H1 (cell line): ENCODE measurements around the gene GTF3C5. TPM values are rescaled to one million over a fixed set of nuclear protein-coding genes. Genes with fewer than 3 reads are reported as not detected.
A peak's percentile ranks its signal among the peaks of the same experiment; 100 is the strongest.

Experiments
- CTCF ChIA-PET: fragments of 300-600 bp; sonication (Branson Sonifier 250); formaldehyde crosslinking; loops from one replicate; lab custom pipeline; 2021; ENCODE audit not compliant: partially characterized antibody; lab: Charles Lee
- POLR2A ChIA-PET: fragments of 300-600 bp; sonication (Branson Sonifier 250); formaldehyde crosslinking; loops from one replicate; lab custom pipeline; 2021; ENCODE audit warnings: inconsistent platforms; ENCODE audit not compliant: partially characterized antibody; lab: Charles Lee
- DNase-seq, 2 experiments: peaks; one replicate each; pipeline versions ENCODE4 v3.0.0 to v3.0.0-alpha.2; 2010 to 2022; ENCODE audit warnings: low spot score in 2 of 2, low read depth in 1 of 2, mixed read lengths in 1 of 2
- FAIRE-seq: peaks from 2 replicates; lab custom pipeline; 2011; peaks lifted over from hg19 to GRCh38; lab: Jason Lieb, UNC
- H2AFZ ChIP-seq: 2 replicates; pipeline ENCODE4 v1.8.1; 2012; ENCODE audit warnings: low read length, inconsistent platforms
- H2AK5ac ChIP-seq: 2 replicates; pipeline ENCODE4 v1.6.1; 2013; ENCODE audit warnings: low read depth, low read length
- H2BK120ac ChIP-seq: replicated peaks from 2 replicates; pipeline ENCODE3; 2013; ENCODE audit warnings: low read depth, low read length, inconsistent platforms
- H2BK12ac ChIP-seq: 2 replicates; pipeline ENCODE4 v1.6.1; 2013; ENCODE audit warnings: low read depth, low read length
- H2BK15ac ChIP-seq: 2 replicates; pipeline ENCODE4 v1.6.1; 2013; ENCODE audit warnings: low read length
- H2BK20ac ChIP-seq: 2 replicates; pipeline ENCODE4 v1.6.1; 2013; ENCODE audit warnings: low read length
- H2BK5ac ChIP-seq: 2 replicates; pipeline ENCODE4 v1.6.1; 2013; ENCODE audit warnings: low read depth, low read length
- H3K14ac ChIP-seq: 2 replicates; pipeline ENCODE4 v1.6.1; 2013; ENCODE audit warnings: inconsistent platforms; ENCODE audit not compliant: insufficient read length
- H3K18ac ChIP-seq: 2 replicates; pipeline ENCODE4 v1.6.1; 2013; ENCODE audit warnings: low read length; ENCODE audit errors: extremely low read depth
- H3K23ac ChIP-seq: 2 replicates; pipeline ENCODE4 v1.6.1; 2013; ENCODE audit warnings: inconsistent platforms; ENCODE audit not compliant: insufficient read length
- H3K23me2 ChIP-seq: 2 replicates; pipeline ENCODE4 v1.6.1; 2013; ENCODE audit warnings: low read depth, low read length
- H3K27ac ChIP-seq: 2 replicates; pipeline ENCODE4 v1.6.1; 2011; ENCODE audit warnings: low read depth, low read length, inconsistent platforms
- H3K27me3 ChIP-seq, 4 experiments: replicated peaks in 1 of 4; 1 replicate in 1 of 4; 2 replicates in 3 of 4; pipeline versions ENCODE4 v1.6.1 to v1.8.1; 2011 to 2013; ENCODE audit warnings: low read length in 3 of 4, mild to moderate bottlenecking in 3 of 4, inconsistent platforms in 2 of 4, mixed read lengths in 2 of 4, moderate library complexity in 1 of 4; ENCODE audit not compliant: control insufficient read depth in 3 of 4, insufficient read depth in 3 of 4; ENCODE audit errors: extremely low read depth in 1 of 4
- H3K36me3 ChIP-seq, 4 experiments: 2 replicates each; pipeline versions ENCODE4 v1.6.1 to v1.8.1; 2011 to 2013; ENCODE audit warnings: mild to moderate bottlenecking in 4 of 4, low read length in 3 of 4, moderate library complexity in 2 of 4, control low read depth in 1 of 4, inconsistent platforms in 1 of 4; ENCODE audit not compliant: insufficient read depth in 4 of 4, control insufficient read depth in 2 of 4
- H3K4ac ChIP-seq: replicated peaks from 2 replicates; pipeline ENCODE3; 2013; ENCODE audit warnings: low read length, low read depth, mixed read lengths, inconsistent platforms; ENCODE audit not compliant: insufficient read length
- H3K4me1 ChIP-seq, 4 experiments: replicated peaks in 1 of 4; 1 replicate in 1 of 4; 2 replicates in 3 of 4; pipeline versions ENCODE4 v1.6.1 to v1.8.1; 2011 to 2013; ENCODE audit warnings: low read length in 3 of 4, inconsistent platforms in 2 of 4, mixed read lengths in 1 of 4; ENCODE audit not compliant: insufficient read depth in 4 of 4, control insufficient read depth in 3 of 4
- H3K4me2 ChIP-seq, 2 experiments: 2 replicates each; pipeline versions ENCODE4 v1.6.1 to v1.8.1; 2011 to 2013; ENCODE audit warnings: low read depth in 2 of 2, low read length in 2 of 2, control low read depth in 1 of 2, inconsistent platforms in 1 of 2, mild to moderate bottlenecking in 1 of 2; ENCODE audit not compliant: insufficient read depth in 1 of 2
- H3K4me3 ChIP-seq, 4 experiments: fragments of 200-600, 300-600 bp in 1 of 4; sonication (generic), shearing (Covaris generic), sonication (Bioruptor Twin) in 1 of 4; 2 replicates each; pipeline versions ENCODE4 v1.5.1 to v1.8.1; 2011 to 2016; ENCODE audit warnings: low read length in 4 of 4, low read depth in 3 of 4, control low read depth in 2 of 4, inconsistent platforms in 2 of 4, mild to moderate bottlenecking in 2 of 4, mixed read lengths in 1 of 4, moderate library complexity in 1 of 4; ENCODE audit not compliant: insufficient read depth in 2 of 4; ENCODE audit errors: extremely low read depth in 1 of 4
- H3K56ac ChIP-seq: replicated peaks from 2 replicates; pipeline ENCODE3; 2013; ENCODE audit warnings: low read depth, mild to moderate bottlenecking, mixed read lengths, low read length, inconsistent platforms; ENCODE audit not compliant: insufficient read length
- H3K79me1 ChIP-seq: 2 replicates; pipeline ENCODE4 v1.6.1; 2013; ENCODE audit warnings: low read depth, low read length, control low read depth
- H3K79me2 ChIP-seq, 2 experiments: 2 replicates each; pipeline versions ENCODE4 v1.6.1 to v1.8.1; 2012 to 2013; ENCODE audit warnings: low read length in 2 of 2, mild to moderate bottlenecking in 2 of 2, inconsistent platforms in 1 of 2; ENCODE audit not compliant: insufficient read depth in 2 of 2, control insufficient read depth in 1 of 2
- H3K9ac ChIP-seq, 4 experiments: replicated peaks in 1 of 4; 1 replicate in 1 of 4; 2 replicates in 3 of 4; pipeline versions ENCODE4 v1.6.1 to v1.8.1; 2011 to 2013; ENCODE audit warnings: low read depth in 3 of 4, low read length in 3 of 4, control low read depth in 2 of 4, mild to moderate bottlenecking in 2 of 4, moderate library complexity in 2 of 4, inconsistent platforms in 1 of 4; ENCODE audit errors: extremely low read depth in 1 of 4
- H3K9me3 ChIP-seq, 2 experiments: 2 replicates each; pipeline versions ENCODE4 v1.6.1 to v1.8.1; 2012 to 2013; ENCODE audit warnings: mild to moderate bottlenecking in 2 of 2, moderate library complexity in 2 of 2, control low read depth in 1 of 2, inconsistent platforms in 1 of 2, low read depth in 1 of 2, low read length in 1 of 2, mixed read lengths in 1 of 2; ENCODE audit not compliant: insufficient read depth in 2 of 2
- H4K20me1 ChIP-seq, 2 experiments: replicated peaks in 1 of 2; 2 replicates each; pipeline versions ENCODE3 to v1.8.1; 2011 to 2013; ENCODE audit warnings: inconsistent platforms in 2 of 2, low read length in 2 of 2, mild to moderate bottlenecking in 1 of 2; ENCODE audit not compliant: insufficient read depth in 2 of 2, control insufficient read depth in 1 of 2
- H4K5ac ChIP-seq: 2 replicates; pipeline ENCODE4 v1.6.1; 2013; ENCODE audit warnings: low read length, low read depth, mixed read lengths, inconsistent platforms; ENCODE audit not compliant: insufficient read length
- H4K8ac ChIP-seq: 2 replicates; pipeline ENCODE4 v1.8.0; 2013; ENCODE audit warnings: mild to moderate bottlenecking, moderate library complexity, low read length, inconsistent platforms; ENCODE audit not compliant: insufficient read depth; ENCODE audit errors: extremely low read depth
- H4K91ac ChIP-seq: replicated peaks from 2 replicates; pipeline ENCODE3; 2013; ENCODE audit warnings: low read length, mixed read lengths, inconsistent platforms; ENCODE audit not compliant: insufficient read length
- BACH1 ChIP-seq: IDR thresholded peaks from 2 replicates; pipeline ENCODE4 v1.6.1; 2012; ENCODE audit warnings: low read length, improper control_type of control experiment
- CEBPB ChIP-seq: IDR thresholded peaks from 2 replicates; pipeline ENCODE4 v1.6.1; 2012; ENCODE audit warnings: low read depth, low read length
- CHD1 ChIP-seq: IDR thresholded peaks from 2 replicates; pipeline ENCODE4 v1.6.1; 2012; ENCODE audit warnings: low read depth, low read length, improper control_type of control experiment
- CREB1 ChIP-seq: IDR thresholded peaks from 2 replicates; pipeline ENCODE4 v1.6.1; 2012; ENCODE audit warnings: inconsistent platforms
- CTCF ChIP-seq, 3 experiments: IDR thresholded peaks; 1 replicate in 2 of 3; 2 replicates in 1 of 3; pipeline versions ENCODE4 v1.5.1 to v1.6.1; 2011; ENCODE audit warnings: low read length in 3 of 3, mild to moderate bottlenecking in 3 of 3, inconsistent platforms in 2 of 3, low read depth in 1 of 3, moderate library complexity in 1 of 3; ENCODE audit not compliant: insufficient read depth in 1 of 3; ENCODE audit errors: control extremely low read depth in 1 of 3
- EZH2 ChIP-seq: fragments of 200-600 bp; sonication (generic); IDR thresholded peaks from 2 replicates; pipeline ENCODE4 v1.7.1; 2012; ENCODE audit warnings: low read depth, mild to moderate bottlenecking, moderate library complexity, low read length, inconsistent platforms; ENCODE audit not compliant: severe bottlenecking
- FOSL1 ChIP-seq: IDR thresholded peaks from 2 replicates; pipeline ENCODE4 v1.6.1; 2011; ENCODE audit warnings: mild to moderate bottlenecking, low read depth, low read length, moderate library complexity; ENCODE audit not compliant: insufficient read depth
- JUND ChIP-seq: IDR thresholded peaks from 2 replicates; pipeline ENCODE4 v1.6.1; 2011; ENCODE audit warnings: mild to moderate bottlenecking, improper control_type of control experiment, low read length
- KDM5A ChIP-seq: fragments of 200-600 bp; IDR thresholded peaks from 2 replicates; pipeline ENCODE4 v1.7.1; 2012; ENCODE audit warnings: mild to moderate bottlenecking, low read length, inconsistent platforms, mixed read lengths
- TEAD4 ChIP-seq: IDR thresholded peaks from 2 replicates; pipeline ENCODE4 v1.6.1; 2012; ENCODE audit warnings: low read depth, low read length, inconsistent platforms, mixed read lengths
- YY1 ChIP-seq: IDR thresholded peaks from 2 replicates; pipeline ENCODE4 v1.6.1; 2011; ENCODE audit warnings: low read depth, mild to moderate bottlenecking, low read length
- WGBS, 2 experiments: shearing (Covaris generic) in 1 of 2; methylation state at CpG; one replicate each; pipeline versions ENCODE4 v1.1.6 to v1.1.7; 2013 to 2015; ENCODE audit warnings: low lambda C conversion rate in 2 of 2, mixed read lengths in 2 of 2, inconsistent platforms in 1 of 2, low coverage in 1 of 2, missing lambda C conversion rate in 1 of 2; ENCODE audit not compliant: insufficient replicate concordance in 2 of 2, insufficient coverage in 1 of 2, insufficient read length in 1 of 2; ENCODE audit errors: extremely low coverage in 1 of 2, missing lambda C conversion rate in 1 of 2; 5-methylcytosine and 5-hydroxymethylcytosine counted together
- polyA plus RNA-seq, 7 experiments: library from polyadenylated mRNA; depleted of rRNA in 3 of 7; stranded (reverse) in 5 of 7; unstranded in 2 of 7; fragments of >200 nt in 5 of 7; fragments of 200-250 nt in 2 of 7; gene quantifications; 1 replicate in 5 of 7; 2 replicates in 1 of 7; 4 replicates in 1 of 7; pipeline versions ENCODE4 v1.2.1 to v1.2.3, GENCODE V29; 2011 to 2013; ENCODE audit warnings: missing spikeins in 2 of 7, mixed read lengths in 2 of 7
- total RNA-seq: library from RNA; stranded (reverse); fragmentation: NEBNext Ultra II Directional; extraction: Animal tissue kit (Norgen Biotek cat#: 25700); gene quantifications from 2 replicates; pipeline ENCODE4 v1.2.1, GENCODE V29; 2021

GTF3C5 gene
- total and polyA plus RNA-seq, 2 of the 8 experiments (the other 6 are each of a cell fraction or from before 2014, with no cell fraction given) = 78.7 to 87.1 TPM

GRCh38 chr9:133003071-133003461 is 27.7 kb upstream of the GTF3C5 start:
- peaks cover 0 to 40% (median 23%) of the 10 kb centered on the region in 4 experiments; a peak in 5 of 7 replicates for H3K27me3 ChIP-seq
- no peaks in the 10 kb centered on the region for H3K9me3 ChIP-seq
- H3K23me2 ChIP-seq = peaks cover 6% of the 10 kb centered on the region; the same call in 1 of the 2 replicates
- DNase-seq (no peak), FAIRE-seq (no peak)
- no peaks in the 10 kb centered on the region for H3K79me1 ChIP-seq
- no peak overlapping the region for H2AFZ ChIP-seq
- CTCF ChIA-PET = interaction anchor here (0.7 to 8.2 kb wide), 7 partner anchors 9 to 1004 kb away, joined by 3 to 57 read pairs (median 3); no protein-coding TSS in a partner anchor
- no peak overlapping the region for H4K91ac ChIP-seq
- H3K27ac ChIP-seq = no peak overlapping the region
- H4K20me1 ChIP-seq = peaks cover 0 to 3% of the 10 kb centered on the region in 2 experiments
- TF ChIP-seq EZH2 (no peak), KDM5A (no peak), CTCF (IDR thresholded peaks at IDR 0.05; ENCODE audit: control extremely low read depth in 1 of 3, insufficient read depth in 1 of 3, low read depth in 1 of 3, low read length in 3 of 3) (no peak), JUND (no peak), BACH1 (no peak), CREB1 (no peak), FOSL1 (no peak), CHD1 (no peak), YY1 (no peak), CEBPB (no peak), TEAD4 (no peak)
- H3K36me3 ChIP-seq = no peaks in the 10 kb centered on the region
- H3K14ac ChIP-seq = no peak overlapping the region
- H3K79me2 ChIP-seq = no peaks in the 10 kb centered on the region
- H3K4me3 ChIP-seq = 0 out of 8 replicates have a peak overlapping the region, but pooled peaks of 1 of the 4 experiments have one; percentile 12
- no peak overlapping the region for H2AK5ac ChIP-seq
- no peak overlapping the region for H3K23ac ChIP-seq
- POLR2A ChIA-PET = interaction anchor here (1.0 to 1.3 kb wide), 5 partner anchors 9 to 144 kb away, joined by 3 to 6 read pairs (median 3); partner anchors contain the start of gene GTF3C5
- no peak overlapping the region for H4K8ac ChIP-seq
- peak overlapping the region in 1 of 2 experiments; percentile 55; a peak in 2 of 4 replicates for H3K4me2 ChIP-seq
- no peak overlapping the region for H2BK12ac ChIP-seq
- H3K18ac ChIP-seq = no peak overlapping the region
- no peak overlapping the region for H3K4ac ChIP-seq
- H2BK120ac ChIP-seq = no peak overlapping the region
- H3K9ac ChIP-seq = no peak overlapping the region
- H2BK20ac ChIP-seq = no peak overlapping the region
- H2BK15ac ChIP-seq = no peak overlapping the region
- 87% methylated on average over 13 of the region's 13 CpGs; no CpG with 5 or more reads in 1 of the 2 experiments for WGBS, 2 experiments
- no peak overlapping the region for H4K5ac ChIP-seq
- no peak overlapping the region for H3K56ac ChIP-seq
- H3K4me1 ChIP-seq = peaks cover 3 to 25% (median 18%) of the 10 kb centered on the region in 4 experiments
- no peak overlapping the region for H2BK5ac ChIP-seq
